ENCODE results near the gene TXLNB. TPM values are rescaled to one million over a fixed set of nuclear protein-coding genes. Genes with fewer than 3 reads are reported as not detected.

TXLNB gene
- total RNA-seq, result under 0.01 and 0.40 TPM in 2 replicates

GRCh38 chr6:139291813-139292619, at the start of gene TXLNB:
Gene TXLNB, minus strand, starts transcription at chr6:139291998. Its CDS starts 3,099 bp downstream, at chr6:139288899.

Other genes starting within 250 kb of the TXLNB start
- 10.6 and 19.2 TPM in 2 replicates for gene HECA, start 156.9 kb downstream of the TXLNB start, total RNA-seq
- gene CITED2, start 82.7 kb upstream of the TXLNB start, total RNA-seq, result 79.1 and 247 TPM in 2 replicates

Data from epithelial cell of alveolus of lung (primary cell).